Measurements from ENCODE around the gene PIK3R2. TPM values are rescaled to one million over a fixed set of nuclear protein-coding genes. Genes with fewer than 3 reads are reported as not detected.

Gene PIK3R2
- total and polyA plus RNA-seq, 2 of the 8 experiments (the other 6 are each of a cell fraction or from before 2014, with no cell fraction given): 21.7 to 57.1 TPM

GRCh38 chr19:18143902-18144301 lies 9.1 kb upstream of the PIK3R2 start:
- POLR2A ChIA-PET (ENCODE audit: partially characterized antibody): no interaction called here
- Histone ChIP-seq H3K4ac (replicated peaks; ENCODE audit: insufficient read length, low read depth, low read length) (no peak overlapping the region), H3K4me3 (ENCODE audit: extremely low read depth in 1 of 4, insufficient read depth in 2 of 4, low read depth in 3 of 4, low read length in 4 of 4) (no peak overlapping the region), H3K27ac (ENCODE audit: low read depth, low read length) (no peak overlapping the region), H3K18ac (ENCODE audit: extremely low read depth, low read length) (no peak overlapping the region), H2BK20ac (ENCODE audit: low read length) (no peak overlapping the region), H3K23ac (ENCODE audit: insufficient read length) (no peak overlapping the region), H3K36me3 (ENCODE audit: control insufficient read depth in 2 of 4, insufficient read depth in 4 of 4, low read length in 3 of 4) (peaks cover 2 to 26% (median 17%) of the 10 kb centered on the region in 4 experiments; a peak in 6 of 8 replicates), H3K56ac (replicated peaks; ENCODE audit: insufficient read length, low read depth, low read length) (no peak overlapping the region), H4K5ac (ENCODE audit: insufficient read length, low read depth, low read length) (no peak overlapping the region), H4K8ac (ENCODE audit: extremely low read depth, insufficient read depth, low read length) (no peak overlapping the region), H3K27me3 (replicated peaks in 1 of 4; ENCODE audit: control insufficient read depth in 3 of 4, extremely low read depth in 1 of 4, insufficient read depth in 3 of 4, low read length in 3 of 4) (no peaks in the 10 kb centered on the region), H3K9me3 (ENCODE audit: insufficient read depth in 2 of 2, low read depth in 1 of 2, low read length in 1 of 2) (no peaks in the 10 kb centered on the region), H3K79me2 (ENCODE audit: control insufficient read depth in 1 of 2, insufficient read depth in 2 of 2, low read length in 2 of 2) (no peaks in the 10 kb centered on the region), H4K91ac (replicated peaks; ENCODE audit: insufficient read length, low read length) (no peak overlapping the region), H2AK5ac (ENCODE audit: low read depth, low read length) (no peak overlapping the region), H3K14ac (ENCODE audit: insufficient read length) (no peak overlapping the region), H2BK15ac (ENCODE audit: low read length) (no peak overlapping the region), H2BK120ac (replicated peaks; ENCODE audit: low read depth, low read length) (no peak overlapping the region), H2BK12ac (ENCODE audit: low read depth, low read length) (no peak overlapping the region), H2AFZ (ENCODE audit: low read length) (no peak overlapping the region), H3K4me2 (ENCODE audit: insufficient read depth in 1 of 2, low read depth in 2 of 2, low read length in 2 of 2) (no peak overlapping the region), H3K23me2 (ENCODE audit: low read depth, low read length) (no peaks in the 10 kb centered on the region), H3K79me1 (ENCODE audit: low read depth, low read length) (no peaks in the 10 kb centered on the region), H3K4me1 (replicated peaks in 1 of 4; ENCODE audit: control insufficient read depth in 3 of 4, insufficient read depth in 4 of 4, low read length in 3 of 4) (no peaks in the 10 kb centered on the region), H2BK5ac (ENCODE audit: low read depth, low read length) (no peak overlapping the region), H4K20me1 (replicated peaks in 1 of 2; ENCODE audit: control insufficient read depth in 1 of 2, insufficient read depth in 2 of 2, low read length in 2 of 2) (peaks cover 0 to 1% of the 10 kb centered on the region in 2 experiments), H3K9ac (replicated peaks in 1 of 4; ENCODE audit: extremely low read depth in 1 of 4, low read depth in 3 of 4, low read length in 3 of 4) (no peak overlapping the region)
- 83% methylated on average over 3 of the region's 3 CpGs; no CpG with 5 or more reads in 1 of the 2 experiments for WGBS, 2 experiments (ENCODE audit: extremely low coverage in 1 of 2, insufficient coverage in 1 of 2, insufficient read length in 1 of 2, insufficient replicate concordance in 2 of 2, low coverage in 1 of 2, low lambda C conversion rate in 2 of 2, missing lambda C conversion rate in 1 of 2)
- DNase-seq (ENCODE audit: low read depth in 1 of 2, low spot score in 2 of 2) (no peak), FAIRE-seq (no peak)
- CTCF ChIA-PET (ENCODE audit: partially characterized antibody): interaction anchor here (0.7 to 2.5 kb wide), 3 partner anchors 8 to 185 kb away, joined by 3 to 13 read pairs (median 3); partner anchors contain the start of gene PIK3R2
- no peak for TF ChIP-seq ZNF274 (IDR thresholded peaks at IDR 0.05; ENCODE audit: borderline replicate concordance, extremely low read depth, low read length)
- TF ChIP-seq TAF1 (IDR thresholded peaks at IDR 0.05; ENCODE audit: low read depth, low read length): no peak
- TF ChIP-seq RBBP5 (IDR thresholded peaks at IDR 0.05; ENCODE audit: borderline replicate concordance, low read depth, low read length): no peak
- TF ChIP-seq CBX5 (IDR thresholded peaks at IDR 0.05; ENCODE audit: low read depth, low read length): no peak
